ENCODE measurements around the gene COX18.

DNA sequence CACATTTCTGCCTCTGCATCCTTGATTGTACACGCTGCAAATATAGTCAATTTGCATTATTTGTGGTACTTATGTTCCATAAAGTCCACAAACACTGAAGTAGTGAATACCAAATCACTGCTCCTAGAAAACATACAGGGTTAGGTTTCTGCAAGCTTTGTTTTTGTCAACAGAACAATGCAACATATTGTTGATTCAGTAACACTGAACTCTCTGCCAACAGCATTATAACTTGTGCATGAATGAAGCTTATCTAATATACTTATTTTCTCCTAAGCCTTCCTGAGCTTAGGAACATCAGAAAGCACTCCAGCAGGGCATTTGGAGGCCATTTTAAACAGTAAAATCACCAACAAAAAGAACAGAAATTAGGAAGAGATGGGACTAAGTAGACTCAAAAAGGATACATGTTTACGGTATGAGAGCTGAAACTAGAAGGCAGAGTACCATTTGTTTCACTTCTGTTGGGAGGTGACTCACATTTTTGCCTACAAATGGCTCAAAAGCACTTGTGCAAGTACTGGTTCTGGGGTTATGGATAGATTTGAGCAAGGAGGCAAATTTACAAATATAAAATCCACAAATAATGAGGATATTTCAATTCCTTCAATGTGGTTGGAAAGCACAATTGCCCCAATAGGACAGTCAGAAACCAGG, 14.1 kb downstream of the COX18 start:
- TF ChIP-seq POLR2A (IDR thresholded peaks at IDR 0.05; ENCODE audit: low read depth, low read length) (no peak), POLR2AphosphoS5 (IDR thresholded peaks at IDR 0.05; ENCODE audit: low read depth, low read length) (no peak), TAF1 (IDR thresholded peaks at IDR 0.05; ENCODE audit: low read depth, low read length) (no peak), SPI1 (IDR thresholded peaks at IDR 0.05; ENCODE audit: low read depth, low read length) (peak; percentile 74), PAX5 (IDR thresholded peaks at IDR 0.05; ENCODE audit: insufficient read depth, low read length, severe bottlenecking) (no peak), POU2F2 (IDR thresholded peaks at IDR 0.05; ENCODE audit: low read depth, low read length) (no peak)

Measured in GM12891 (cell line).